Fibroblast of lung (primary cell): ENCODE measurements around the gene SLC5A5. TPM values are rescaled to one million over a fixed set of nuclear protein-coding genes. Genes with fewer than 3 reads are reported as not detected.
A peak's percentile ranks its signal among the peaks of the same experiment; 100 is the strongest.

Source experiments
- DNase-seq, 2 donors: peaks; one replicate each; pipeline versions ENCODE4 v3.0.0 to v3.0.0-alpha.2; 2010; ENCODE audit warnings: low read depth in 2 of 2
- H2AFZ ChIP-seq: 2 replicates; pipeline ENCODE4 v1.5.1; 2012; ENCODE audit warnings: low read length, control low read depth, inconsistent platforms
- H3K27ac ChIP-seq: 2 replicates; pipeline ENCODE4 v1.5.1; 2011; ENCODE audit warnings: low read length, control low read depth; ENCODE audit not compliant: insufficient read depth
- H3K27me3 ChIP-seq: 2 replicates; pipeline ENCODE4 v1.5.1; 2011; ENCODE audit warnings: mild to moderate bottlenecking, low read length; ENCODE audit not compliant: control insufficient read depth, insufficient read depth
- H3K36me3 ChIP-seq: 2 replicates; pipeline ENCODE4 v1.5.1; 2011; ENCODE audit warnings: low read length; ENCODE audit not compliant: control insufficient read depth, insufficient read depth
- H3K4me1 ChIP-seq: 2 replicates; pipeline ENCODE4 v1.5.1; 2011; ENCODE audit warnings: low read length; ENCODE audit not compliant: control insufficient read depth, insufficient read depth; ENCODE audit errors: extremely low read depth
- H3K4me2 ChIP-seq: 2 replicates; pipeline ENCODE4 v1.5.1; 2011; ENCODE audit warnings: low read length, control low read depth; ENCODE audit not compliant: insufficient read depth; ENCODE audit errors: extremely low read depth
- H3K4me3 ChIP-seq, 4 experiments: fragments of 200-600 bp in 1 of 4; sonication (generic) in 1 of 4; replicated peaks in 1 of 4; 2 replicates each; pipeline ENCODE4 v1.5.1; 2011 to 2016; ENCODE audit warnings: low read length in 4 of 4, low read depth in 3 of 4, mild to moderate bottlenecking in 3 of 4, control low read depth in 2 of 4, inconsistent platforms in 1 of 4, mixed read lengths in 1 of 4; ENCODE audit not compliant: insufficient read depth in 1 of 4; ENCODE audit errors: control extremely low read depth in 1 of 4
- H3K79me2 ChIP-seq: 2 replicates; pipeline ENCODE4 v1.5.1; 2012; ENCODE audit warnings: mild to moderate bottlenecking, low read length, inconsistent platforms; ENCODE audit not compliant: control insufficient read depth, insufficient read depth
- H3K9ac ChIP-seq: 2 replicates; pipeline ENCODE4 v1.5.1; 2011; ENCODE audit warnings: mild to moderate bottlenecking, low read length, control low read depth; ENCODE audit not compliant: insufficient read depth
- H3K9me3 ChIP-seq: 2 replicates; pipeline ENCODE4 v1.5.1; 2012; ENCODE audit warnings: low read depth, low read length; ENCODE audit not compliant: control insufficient read depth, insufficient read depth
- H4K20me1 ChIP-seq: 2 replicates; pipeline ENCODE4 v1.5.1; 2011; ENCODE audit warnings: low read length; ENCODE audit not compliant: control insufficient read depth, insufficient read depth; ENCODE audit errors: extremely low read depth
- EZH2 ChIP-seq: IDR thresholded peaks from 2 replicates; pipeline ENCODE4 v1.5.1; 2012; ENCODE audit warnings: low read length, control low read depth, mild to moderate bottlenecking; ENCODE audit errors: missing control alignments
- polyA minus RNA-seq: library from RNA; depleted of rRNA, polyadenylated mRNA; stranded (reverse); fragments of >200 nt; gene quantifications from 2 replicates; pipeline ENCODE4 v1.2.3, GENCODE V29; 2011; ENCODE audit warnings: low replicate concordance
- polyA plus RNA-seq, 2 donors: library from polyadenylated mRNA; depleted of rRNA in 1 of 2; stranded (reverse) in 1 of 2; unstranded in 1 of 2; fragments of >200 nt; gene quantifications; 2 replicates each; pipeline ENCODE4 v1.2.1, GENCODE V29; 2011 to 2012; ENCODE audit warnings: missing spikeins in 1 of 2
- total RNA-seq: library from RNA; depleted of rRNA; stranded (reverse); fragments of >200 nt; gene quantifications from 2 replicates; pipeline ENCODE4 v1.2.1, GENCODE V29; 2014
- TF ChIP-seq, protein P1 (sequence below), 2 donors: IDR thresholded peaks in 1 of 2; conservative IDR thresholded peaks in 1 of 2; 1 replicate in 1 of 2; 2 replicates in 1 of 2; pipeline ENCODE4 v1.5.1; 2011 to 2012; ENCODE audit warnings: low read length in 2 of 2, control low read depth in 1 of 2, inconsistent platforms in 1 of 2, low read depth in 1 of 2, mild to moderate bottlenecking in 1 of 2

The SLC5A5 gene
- total RNA-seq: not detected in 2 replicates
- polyA plus RNA-seq: not detected in 2 replicates
- 0.03 TPM in 1 of 2 replicates, not detected in the other for polyA plus RNA-seq (2012)
- not detected in 2 replicates for polyA minus RNA-seq

DNA sequence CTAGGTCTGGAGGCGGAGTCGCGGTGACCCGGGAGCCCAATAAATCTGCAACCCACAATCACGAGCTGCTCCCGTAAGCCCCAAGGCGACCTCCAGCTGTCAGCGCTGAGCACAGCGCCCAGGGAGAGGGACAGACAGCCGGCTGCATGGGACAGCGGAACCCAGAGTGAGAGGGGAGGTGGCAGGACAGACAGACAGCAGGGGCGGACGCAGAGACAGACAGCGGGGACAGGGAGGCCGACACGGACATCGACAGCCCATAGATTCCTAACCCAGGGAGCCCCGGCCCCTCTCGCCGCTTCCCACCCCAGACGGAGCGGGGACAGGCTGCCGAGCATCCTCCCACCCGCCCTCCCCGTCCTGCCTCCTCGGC, at the start of gene SLC5A5:
Gene SLC5A5 (plus strand): TSS at position 68 of the 373 bp plus-strand sequence. CDS start 375 bp downstream, outside the sequence.
- H3K27me3 ChIP-seq: peaks cover 44% of the 10 kb centered on the region
- H2AFZ ChIP-seq: no peak within 1 kb of the TSS
- TF ChIP-seq, protein P1, sequence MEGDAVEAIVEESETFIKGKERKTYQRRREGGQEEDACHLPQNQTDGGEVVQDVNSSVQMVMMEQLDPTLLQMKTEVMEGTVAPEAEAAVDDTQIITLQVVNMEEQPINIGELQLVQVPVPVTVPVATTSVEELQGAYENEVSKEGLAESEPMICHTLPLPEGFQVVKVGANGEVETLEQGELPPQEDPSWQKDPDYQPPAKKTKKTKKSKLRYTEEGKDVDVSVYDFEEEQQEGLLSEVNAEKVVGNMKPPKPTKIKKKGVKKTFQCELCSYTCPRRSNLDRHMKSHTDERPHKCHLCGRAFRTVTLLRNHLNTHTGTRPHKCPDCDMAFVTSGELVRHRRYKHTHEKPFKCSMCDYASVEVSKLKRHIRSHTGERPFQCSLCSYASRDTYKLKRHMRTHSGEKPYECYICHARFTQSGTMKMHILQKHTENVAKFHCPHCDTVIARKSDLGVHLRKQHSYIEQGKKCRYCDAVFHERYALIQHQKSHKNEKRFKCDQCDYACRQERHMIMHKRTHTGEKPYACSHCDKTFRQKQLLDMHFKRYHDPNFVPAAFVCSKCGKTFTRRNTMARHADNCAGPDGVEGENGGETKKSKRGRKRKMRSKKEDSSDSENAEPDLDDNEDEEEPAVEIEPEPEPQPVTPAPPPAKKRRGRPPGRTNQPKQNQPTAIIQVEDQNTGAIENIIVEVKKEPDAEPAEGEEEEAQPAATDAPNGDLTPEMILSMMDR (conservative IDR thresholded peaks at IDR 0.05 in 1 of 2, IDR thresholded peaks at IDR 0.05 in 1 of 2; ENCODE audit: low read depth in 1 of 2, low read length in 2 of 2): no peak
- peak; percentile 66 for TF ChIP-seq EZH2
- no peaks in the 10 kb centered on the region for H3K9me3 ChIP-seq
- no peaks in the 10 kb centered on the region for H3K36me3 ChIP-seq
- H4K20me1 ChIP-seq: no peaks in the 10 kb centered on the region
- H3K79me2 ChIP-seq: no peaks in the 10 kb centered on the region
- no peak for DNase-seq
- no peak within 1 kb of the TSS for H3K4me2 ChIP-seq
- H3K27ac ChIP-seq: no peak within 1 kb of the TSS
- no peak within 1 kb of the TSS for H3K9ac ChIP-seq
- H3K4me3 ChIP-seq: no peak within 1 kb of the TSS
- no peaks in the 10 kb centered on the region for H3K4me1 ChIP-seq

DNA sequence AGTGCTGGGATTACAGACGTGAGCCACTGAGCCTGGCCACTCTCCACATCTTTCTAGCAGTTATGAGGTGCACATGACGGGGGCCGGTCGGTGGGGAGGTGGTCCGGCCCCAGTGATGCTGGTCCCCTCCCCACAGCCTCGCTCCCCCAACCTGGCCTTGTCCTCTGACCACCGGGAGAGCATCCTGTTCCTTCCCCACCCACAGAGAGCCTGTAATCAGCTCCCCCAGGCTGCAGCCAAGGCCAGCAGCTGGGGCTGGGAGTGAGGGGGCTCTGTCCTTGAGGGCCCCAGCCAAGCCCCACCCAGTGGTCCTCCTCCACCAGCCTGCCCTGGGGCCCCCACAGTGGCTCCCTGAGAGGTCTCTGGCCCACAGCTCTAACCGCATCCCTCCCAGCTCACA, 47.4 kb upstream of the SLC5A5 start:
- Histone ChIP-seq H3K9ac (no peak overlapping the region), H3K27me3 (peaks cover 4% of the 10 kb centered on the region), H3K4me2 (no peak overlapping the region), H3K79me2 (no peaks in the 10 kb centered on the region), H2AFZ (no peak overlapping the region), H3K9me3 (no peaks in the 10 kb centered on the region), H4K20me1 (no peaks in the 10 kb centered on the region), H3K27ac (no peak overlapping the region), H3K4me1 (no peaks in the 10 kb centered on the region), H3K36me3 (no peaks in the 10 kb centered on the region), H3K4me3 (no peak overlapping the region)
- TF ChIP-seq, protein P1 (conservative IDR thresholded peaks at IDR 0.05 in 1 of 2, IDR thresholded peaks at IDR 0.05 in 1 of 2; ENCODE audit: low read depth in 1 of 2, low read length in 2 of 2): no peak
- no peak for TF ChIP-seq EZH2
- no peak for DNase-seq

DNA sequence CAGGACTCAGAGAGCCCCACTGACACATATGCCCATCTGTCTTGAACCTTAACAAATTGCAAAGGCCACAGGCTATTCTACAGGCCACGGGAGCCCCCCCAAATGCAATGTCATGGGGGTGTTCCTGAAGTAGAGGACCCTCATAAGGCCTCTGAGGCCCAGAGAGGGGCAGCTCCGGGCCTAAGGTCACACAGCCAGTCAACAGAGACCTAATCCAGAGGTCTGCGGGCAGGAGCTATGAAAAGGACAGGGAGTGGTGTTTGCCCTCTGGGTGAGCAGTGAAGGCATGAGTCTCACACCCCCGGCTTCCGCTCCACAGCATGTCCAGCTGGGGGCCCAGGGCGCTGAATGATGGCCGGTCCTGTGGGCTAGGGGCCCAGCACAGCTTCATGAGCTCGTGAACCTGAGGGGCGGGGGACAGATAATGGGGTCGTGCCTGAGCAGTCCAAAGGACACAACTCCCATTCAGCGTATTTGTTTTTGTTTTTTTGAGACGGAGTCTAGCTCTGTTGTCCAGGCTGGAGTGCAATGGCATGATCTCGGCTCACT, 45.2 kb upstream of the SLC5A5 start:
- DNase-seq: no peak
- H3K9me3 ChIP-seq: no peaks in the 10 kb centered on the region
- no peak overlapping the region for H3K27ac ChIP-seq

More for the DNA sequence above, 45.2 kb upstream of the SLC5A5 start:
- Histone ChIP-seq H3K36me3 (no peaks in the 10 kb centered on the region), H3K4me1 (no peaks in the 10 kb centered on the region), H4K20me1 (no peaks in the 10 kb centered on the region), H2AFZ (no peak overlapping the region), H3K4me3 (no peak overlapping the region), H3K9ac (no peak overlapping the region), H3K27me3 (peaks cover 6% of the 10 kb centered on the region), H3K4me2 (no peak overlapping the region), H3K79me2 (no peaks in the 10 kb centered on the region)
- TF ChIP-seq, protein P1 (conservative IDR thresholded peaks at IDR 0.05 in 1 of 2, IDR thresholded peaks at IDR 0.05 in 1 of 2; ENCODE audit: low read depth in 1 of 2, low read length in 2 of 2): no peak
- TF ChIP-seq EZH2: no peak
